COLO668 (cell line): ENCODE data around the gene OR2M4.
"Not testable (repeated sequence)": the region's sequence is repeated elsewhere in the genome, so short reads cannot be mapped to it uniquely, and the experiment has no call there.

Source experiments
- DNase-seq: peaks from one replicate; lab custom pipeline; 2025; ENCODE audit not compliant: unreplicated experiment; lab: John Stamatoyannopoulos, UW

OR2M4 gene, protein sequence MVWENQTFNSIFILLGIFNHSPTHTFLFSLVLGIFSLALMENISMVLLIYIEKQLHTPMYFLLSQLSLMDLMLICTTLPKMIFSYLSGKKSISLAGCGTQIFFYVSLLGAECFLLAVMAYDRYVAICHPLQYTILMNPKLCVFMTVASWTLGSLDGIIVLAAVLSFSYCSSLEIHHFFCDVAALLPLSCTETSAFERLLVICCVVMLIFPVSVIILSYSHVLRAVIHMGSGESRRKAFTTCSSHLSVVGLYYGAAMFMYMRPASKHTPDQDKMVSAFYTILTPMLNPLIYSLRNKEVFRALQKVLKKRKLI

DNA sequence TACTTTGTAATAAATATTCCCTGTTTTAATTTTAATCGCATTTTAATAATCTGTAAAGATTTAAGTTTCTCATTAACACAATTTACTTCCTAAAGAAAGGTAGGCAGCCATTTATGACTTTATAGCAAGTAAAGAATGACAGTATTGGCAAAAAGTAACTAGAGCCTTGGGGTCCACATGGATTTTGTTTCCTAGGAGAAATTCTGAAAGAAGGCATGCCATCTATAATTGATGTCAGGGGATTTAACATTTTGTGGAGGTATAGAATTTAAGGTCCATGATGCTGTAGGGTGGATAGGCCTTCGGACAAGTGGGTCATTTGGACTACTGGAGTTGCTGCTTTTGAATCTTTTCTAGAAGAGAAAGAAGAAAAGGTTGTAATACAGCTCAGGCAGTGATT is at the start of gene OR2M4:
TSS of gene OR2M4 (plus strand) at position 301 of the 400 bp plus-strand sequence. CDS start 7,512 bp downstream, outside the sequence.
- no peak for DNase-seq

DNA sequence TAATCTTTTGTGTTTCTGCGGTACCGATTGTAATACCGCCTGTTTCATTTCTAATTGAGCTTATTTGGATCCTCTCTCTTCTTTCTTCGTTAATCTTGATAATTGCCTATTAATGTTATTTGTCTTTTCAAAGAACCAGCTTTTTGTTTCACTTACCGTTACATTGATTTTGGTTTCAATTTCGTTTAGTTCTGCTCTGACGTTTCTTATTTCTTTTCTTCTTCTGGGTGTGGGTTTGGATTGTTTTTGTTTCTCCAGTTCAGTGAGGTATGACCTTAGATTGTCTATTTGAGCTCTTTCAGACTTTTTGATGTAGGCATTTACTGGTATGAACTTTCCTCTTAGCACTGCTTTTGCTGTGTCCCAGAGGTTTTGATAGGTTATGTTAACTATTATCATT is 47.2 kb upstream of the OR2M4 start:
- no peak for DNase-seq

DNA sequence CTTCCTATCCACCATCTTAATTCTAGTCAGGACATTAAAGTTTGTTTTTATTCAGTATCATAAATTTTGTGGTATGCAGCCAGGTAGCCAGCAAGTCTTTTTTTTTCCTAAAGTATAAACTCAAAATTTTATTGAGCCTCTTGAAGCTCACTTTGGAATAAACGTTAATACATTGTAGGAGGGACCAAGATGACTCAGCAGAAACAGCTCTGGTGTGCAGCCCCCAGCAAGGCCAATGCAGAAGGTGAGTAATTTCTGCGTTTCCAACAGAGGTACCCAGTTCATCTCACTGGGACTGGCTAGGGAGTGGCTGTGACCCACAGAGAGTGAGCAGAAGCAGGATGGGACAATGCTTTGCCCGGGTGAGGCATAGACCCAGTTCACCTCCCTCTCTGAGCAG is 43.9 kb upstream of the OR2M4 start:
- no peak for DNase-seq

DNA sequence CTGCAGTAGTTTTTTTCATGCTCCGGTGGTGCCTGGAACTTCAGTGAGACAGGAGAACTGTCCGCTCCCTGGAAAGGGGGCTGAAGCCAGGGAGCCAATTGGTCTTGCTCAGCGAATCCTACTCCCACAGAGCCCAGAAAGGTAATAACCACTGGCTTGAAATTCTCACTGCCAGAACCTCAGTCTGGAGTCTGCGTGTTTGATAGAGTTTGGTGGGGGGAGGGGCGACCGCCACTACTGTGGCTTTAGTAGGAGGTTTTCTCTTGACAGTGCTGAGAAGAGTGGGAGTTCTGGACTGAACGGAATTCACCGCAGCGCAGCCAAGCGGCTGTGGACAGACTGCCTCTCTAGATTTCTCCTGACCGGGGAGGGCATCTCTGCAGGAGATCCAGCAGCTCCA is 42.2 kb upstream of the OR2M4 start:
- no peak for DNase-seq

DNA sequence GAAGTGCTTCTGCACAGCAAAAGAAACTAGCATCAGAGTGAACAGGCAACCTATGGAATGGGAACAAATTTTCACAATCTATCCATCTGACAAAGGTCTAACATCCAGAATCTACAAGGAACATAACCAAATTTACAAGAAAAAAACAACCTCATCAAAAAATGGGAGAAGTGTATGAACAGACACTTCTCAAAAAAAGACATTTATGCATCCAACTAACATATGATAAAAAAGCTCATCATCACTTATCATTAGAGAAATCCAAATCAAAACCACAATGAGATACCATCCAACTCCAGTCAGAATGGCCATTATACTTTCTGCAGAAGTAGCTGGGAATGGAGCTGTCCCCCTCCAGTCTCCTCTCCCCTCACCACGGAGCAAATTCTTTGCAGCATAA is 37.1 kb upstream of the OR2M4 start:
- DNase-seq: no peak

DNA sequence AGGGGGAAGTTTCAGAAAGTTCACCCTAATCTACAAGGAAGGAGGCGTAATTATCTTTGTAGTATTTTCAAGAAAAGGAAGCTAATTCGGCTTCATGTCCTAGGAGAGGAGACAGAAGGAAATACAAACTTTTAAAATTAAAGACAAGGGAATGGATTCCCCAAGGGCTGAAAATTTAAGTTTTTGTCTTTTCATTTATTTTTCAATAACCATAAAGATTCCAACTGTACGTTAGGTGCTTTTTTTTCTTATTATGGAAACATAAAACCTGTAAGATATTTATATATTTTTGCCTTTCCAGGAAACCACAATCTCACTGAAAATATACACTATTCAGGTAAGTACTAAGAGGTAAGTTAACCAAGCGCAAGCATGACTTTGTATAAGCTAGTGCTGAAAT is 34.3 kb upstream of the OR2M4 start, which contains the start of gene OR2M3:
TSS of gene OR2M3 (plus strand) at position 301 of the 400 bp plus-strand sequence. CDS start 5,803 bp downstream, outside the sequence.
- DNase-seq: no peak

DNA sequence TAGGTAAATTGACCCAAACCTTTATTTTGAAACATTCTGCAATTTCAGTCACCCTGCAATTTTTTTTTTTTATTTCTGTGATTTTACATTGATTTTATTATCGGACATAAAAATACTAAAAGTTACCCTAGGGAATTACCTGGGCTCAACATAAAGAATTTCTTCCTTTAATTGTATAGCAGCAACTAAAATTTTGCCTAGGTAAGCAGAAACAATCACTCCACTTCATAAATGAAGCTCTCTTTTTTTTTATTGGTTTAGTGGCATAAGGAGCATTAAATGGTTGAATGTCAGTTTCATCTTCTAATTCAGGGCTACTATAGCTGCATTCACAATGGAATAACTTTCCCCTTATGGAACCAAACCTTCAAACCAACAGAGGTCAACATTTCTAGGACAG is 15.3 kb upstream of the OR2M4 start:
- no peak for DNase-seq

DNA sequence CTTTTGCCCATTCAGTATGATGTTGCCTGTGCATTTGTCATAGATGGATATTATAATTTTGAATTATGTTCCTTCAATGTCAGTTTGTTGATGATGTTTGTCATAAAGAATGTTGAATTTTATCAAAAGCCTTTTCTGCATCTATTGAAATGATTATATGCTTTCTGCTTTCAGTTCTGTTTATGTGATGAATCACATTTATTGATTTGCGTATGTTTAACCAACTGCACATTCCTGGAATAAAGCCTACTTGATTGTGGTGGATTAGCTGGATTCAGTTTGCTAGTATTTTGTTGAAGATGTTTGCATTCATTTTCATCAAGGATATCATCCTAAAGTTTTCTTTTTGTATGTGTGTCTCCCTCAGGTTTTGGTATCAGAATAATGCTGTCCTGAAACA is 5.7 kb upstream of the OR2M4 start:
- DNase-seq: no peak

DNA sequence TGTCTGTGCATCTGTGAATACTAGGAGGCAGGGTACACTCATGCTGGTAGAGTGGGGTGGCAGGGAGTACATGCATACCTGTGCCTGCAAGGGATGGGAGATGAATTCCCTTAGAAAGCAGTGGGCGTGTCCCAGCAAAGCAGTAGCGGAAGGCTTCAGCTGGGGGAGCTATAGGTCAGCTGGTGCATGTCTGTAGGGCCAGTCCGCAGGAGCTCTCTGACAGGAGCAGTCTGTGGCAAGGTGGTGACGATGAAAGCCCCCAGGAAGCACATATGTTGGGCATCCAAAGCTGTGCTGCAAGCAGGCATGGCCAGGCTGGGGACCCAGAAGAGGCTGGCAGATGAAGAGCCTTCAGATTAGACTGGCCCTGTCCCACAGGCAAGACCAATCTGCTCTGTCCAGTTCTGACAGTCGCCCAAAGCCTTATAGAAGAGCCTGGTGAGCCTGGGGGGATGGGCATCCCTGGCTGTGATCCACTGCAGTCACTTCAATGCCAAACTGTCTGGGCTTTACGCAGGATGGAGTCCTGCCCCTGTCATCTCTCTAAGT is 1.8 kb upstream of the OR2M4 start:
- DNase-seq: no peak

DNA sequence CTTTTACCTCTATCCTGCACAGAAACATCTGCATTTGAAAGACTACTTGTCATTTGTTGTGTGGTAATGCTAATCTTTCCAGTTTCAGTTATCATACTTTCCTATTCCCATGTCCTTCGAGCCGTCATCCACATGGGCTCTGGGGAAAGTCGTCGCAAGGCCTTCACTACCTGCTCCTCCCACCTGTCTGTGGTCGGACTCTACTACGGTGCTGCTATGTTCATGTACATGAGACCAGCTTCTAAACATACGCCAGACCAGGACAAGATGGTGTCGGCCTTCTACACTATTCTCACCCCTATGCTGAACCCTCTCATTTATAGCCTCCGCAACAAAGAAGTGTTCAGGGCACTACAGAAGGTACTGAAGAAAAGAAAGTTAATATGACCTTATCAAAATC is 8.3 kb downstream of the OR2M4 start:
- DNase-seq: no peak

DNA sequence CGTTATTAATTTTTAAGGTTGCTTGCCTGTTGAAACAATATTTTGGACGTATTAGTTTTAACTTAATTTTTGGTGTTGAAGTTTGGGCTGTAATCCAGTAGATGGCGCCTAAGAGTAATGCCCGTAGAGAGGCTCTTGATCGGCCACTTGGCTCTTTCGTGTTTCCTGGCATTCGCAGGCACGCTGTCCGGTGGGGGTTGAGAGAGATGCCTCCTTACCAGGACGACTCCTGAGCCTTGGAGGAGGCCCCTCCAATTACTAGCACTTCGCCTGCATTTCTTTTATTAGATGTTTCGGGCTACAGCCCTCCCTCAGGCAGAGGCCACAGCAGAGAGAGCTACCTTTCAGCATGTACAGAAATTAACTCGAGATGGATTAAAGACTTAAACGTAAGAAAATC is 12.0 kb downstream of the OR2M4 start:
- DNase-seq: peak; percentile 21

DNA sequence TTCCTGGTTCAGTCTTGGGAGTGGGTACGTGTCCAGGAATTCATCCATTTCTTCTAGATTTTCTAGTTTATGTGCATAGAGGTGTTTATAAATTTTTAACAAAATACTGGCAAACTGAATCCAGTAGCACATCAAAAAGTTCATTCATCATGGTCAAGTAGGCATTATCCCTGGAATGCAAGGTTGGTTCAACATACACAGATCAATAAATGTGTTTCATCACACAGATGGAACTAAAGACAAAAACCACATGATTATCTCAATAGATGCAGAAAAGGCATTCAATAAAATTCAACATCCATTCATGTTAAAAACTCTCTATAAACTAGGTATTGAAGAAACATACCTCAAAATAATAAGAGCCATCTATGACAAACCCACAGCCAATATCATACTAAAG is 28.1 kb downstream of the OR2M4 start:
- DNase-seq: not testable (repeated sequence)

DNA sequence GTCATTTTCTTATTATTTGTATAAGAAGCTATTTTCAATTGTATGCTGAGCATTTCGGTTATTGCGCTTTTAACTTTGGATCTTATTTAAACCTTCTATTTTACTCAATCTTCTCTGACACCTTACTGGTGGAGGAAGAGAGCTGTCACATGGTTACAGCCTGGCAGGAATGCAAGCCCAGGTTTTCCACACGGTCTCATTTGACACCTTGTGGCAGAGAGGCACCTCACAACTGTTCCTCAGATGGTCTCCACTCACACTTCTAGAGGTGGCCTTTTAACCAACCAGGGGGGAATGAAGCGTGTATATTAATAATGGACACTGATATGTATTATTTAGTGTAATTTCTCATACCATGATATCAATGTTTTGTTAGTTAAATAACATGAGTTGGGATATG is 37.0 kb downstream of the OR2M4 start:
- no peak for DNase-seq

DNA sequence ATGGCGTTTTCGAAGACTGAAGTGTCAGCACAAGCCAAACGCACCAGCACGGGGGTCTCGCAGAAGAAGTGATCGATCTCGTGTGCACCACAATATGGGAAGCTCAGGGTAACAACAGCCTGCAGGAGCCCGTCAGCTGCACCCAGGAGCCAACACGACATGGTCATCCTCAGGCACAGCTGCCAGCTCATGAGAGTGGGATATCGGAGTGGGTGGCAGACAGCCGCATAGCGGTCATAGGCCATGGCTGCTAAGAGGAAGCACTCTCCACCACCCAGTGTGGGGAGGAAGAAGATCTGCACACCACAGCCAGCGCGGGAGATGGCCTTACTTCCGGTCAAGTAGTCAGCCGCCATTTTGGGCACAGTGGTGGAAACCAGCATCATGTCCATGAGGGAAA is 42.0 kb downstream of the OR2M4 start:
- DNase-seq: not testable (repeated sequence)

DNA sequence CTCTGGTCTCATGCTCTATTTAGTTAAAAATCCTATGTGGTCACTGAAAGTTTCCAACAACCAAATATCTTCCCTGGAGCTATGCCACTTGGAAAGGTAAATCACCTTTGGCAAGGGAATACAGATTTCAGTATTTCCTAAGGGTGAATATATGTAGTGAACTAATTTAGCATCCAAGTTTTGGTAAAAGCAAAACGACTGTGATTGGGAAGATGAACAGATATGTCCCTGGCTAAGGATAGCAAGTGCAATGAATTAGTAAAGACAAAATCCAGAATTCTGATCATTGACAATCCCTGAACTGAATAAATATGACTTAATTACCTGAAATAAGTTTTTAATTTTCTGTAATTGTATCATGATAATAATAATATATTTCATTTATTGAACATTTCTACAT is 46.7 kb downstream of the OR2M4 start, which contains the start of gene OR2T33:
TSS of gene OR2T33 (minus strand) at position 101 of the 400 bp plus-strand sequence. CDS start 4,162 bp downstream, outside the sequence.
- no peak for DNase-seq

DNA sequence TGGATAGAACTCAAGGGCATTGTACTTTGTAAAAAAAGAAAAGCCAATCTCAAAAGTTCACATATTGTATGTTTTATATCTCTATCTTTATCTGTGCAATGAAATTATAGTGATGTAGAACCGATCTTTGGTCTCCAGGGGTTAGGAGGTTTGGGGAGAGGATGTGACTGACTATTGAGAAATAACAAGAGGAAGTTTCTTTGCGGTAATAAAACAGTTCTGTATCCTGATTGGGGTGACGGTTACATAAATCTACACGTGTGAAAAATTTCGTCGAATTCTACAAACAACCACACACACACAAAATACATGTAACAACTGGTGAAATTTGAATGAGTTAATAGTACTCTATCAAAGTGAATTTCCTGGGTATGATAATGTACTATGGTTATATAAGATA is 57.2 kb downstream of the OR2M4 start:
- DNase-seq: no peak
